NCI-H146 treated with DMSO at 0.1 percent for 48 hours (cell line): ENCODE data around the gene ANG.
"Not testable (repeated sequence)": the region's sequence is repeated elsewhere in the genome, so short reads cannot be mapped to it uniquely, and the experiment has no call there.

Source experiments
- DNase-seq: peaks from one replicate; lab custom pipeline; 2025; ENCODE audit not compliant: unreplicated experiment; lab: John Stamatoyannopoulos, UW

Gene ANG

DNA sequence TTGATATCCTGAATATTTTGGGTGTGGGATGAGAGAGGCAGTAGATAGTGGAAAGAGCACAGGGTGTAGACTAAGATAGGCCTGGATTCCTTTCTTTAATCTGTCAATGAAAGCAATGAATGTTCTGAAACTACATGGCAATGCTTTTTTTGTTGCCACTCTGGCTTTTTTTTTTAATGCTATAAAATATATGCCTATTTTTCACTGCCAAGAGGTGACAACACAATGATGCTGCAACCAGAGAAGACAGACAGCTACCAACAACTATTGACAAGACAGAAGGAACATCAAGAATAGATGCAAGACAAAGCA lies 9.4 kb downstream of the ANG start:
- no peak for DNase-seq

- no peak for DNase-seq
Measured at GRCh38 chr14:20698934-20699333, 10.4 kb downstream of the ANG start.

- DNase-seq = no peak
Measured at GRCh38 chr14:20699931-20700330, 11.4 kb downstream of the ANG start.

DNA sequence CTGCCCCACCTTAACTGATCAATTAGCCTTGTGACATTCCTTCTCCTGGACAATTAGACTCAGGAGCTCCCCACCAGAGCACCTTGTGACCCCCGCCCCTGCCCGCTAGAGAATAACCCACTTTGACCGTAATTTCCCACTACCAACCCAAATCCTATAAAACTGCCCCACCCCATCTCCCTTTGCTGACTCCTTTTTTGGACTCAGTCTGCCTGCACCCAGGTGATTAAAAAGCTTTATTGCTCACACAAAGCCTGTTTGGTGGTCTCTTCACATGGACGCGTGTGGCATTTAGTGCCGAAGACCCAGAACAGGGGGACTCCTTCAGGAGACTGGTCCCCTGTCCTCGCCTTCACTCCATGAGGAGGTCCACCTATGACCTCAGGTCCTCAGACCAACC lies 12.4 kb downstream of the ANG start:
- DNase-seq = not testable (repeated sequence)

DNA sequence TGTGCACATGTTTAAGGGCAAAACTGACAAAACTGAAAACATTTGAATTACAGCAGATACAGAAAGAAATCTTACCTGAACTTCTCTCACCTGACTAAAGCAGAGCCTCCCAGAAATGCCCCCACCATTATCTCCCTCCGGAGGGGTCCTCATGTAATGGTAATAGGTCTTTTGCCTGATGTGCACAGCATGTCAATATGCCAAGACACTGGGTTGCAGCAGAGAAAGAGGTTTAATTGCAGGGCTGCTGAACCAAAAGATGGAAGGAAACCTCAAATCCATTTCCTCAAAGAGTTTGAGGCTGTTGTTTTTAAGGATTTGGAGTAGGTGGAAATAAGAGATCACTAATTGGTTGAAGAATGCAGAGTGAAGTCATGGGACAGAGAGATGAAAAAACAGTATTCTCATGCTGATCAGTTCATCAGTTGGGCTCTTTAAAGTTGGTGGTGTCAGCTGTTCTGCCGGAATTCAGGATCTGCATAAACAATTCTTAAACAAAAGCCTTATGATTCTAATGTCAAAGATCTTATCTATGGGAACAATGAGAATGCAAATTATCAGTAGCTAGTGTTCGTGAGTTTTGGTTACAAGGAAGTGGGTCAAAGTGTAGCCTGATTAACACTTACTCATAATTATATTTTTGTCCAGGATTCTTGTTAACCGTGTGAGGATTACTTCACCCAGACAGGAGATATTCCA lies 18.2 kb downstream of the ANG start:
- no peak for DNase-seq

GRCh38 chr14:20707622-20708021 lies 19.1 kb downstream of the ANG start:
- DNase-seq = no peak

DNA sequence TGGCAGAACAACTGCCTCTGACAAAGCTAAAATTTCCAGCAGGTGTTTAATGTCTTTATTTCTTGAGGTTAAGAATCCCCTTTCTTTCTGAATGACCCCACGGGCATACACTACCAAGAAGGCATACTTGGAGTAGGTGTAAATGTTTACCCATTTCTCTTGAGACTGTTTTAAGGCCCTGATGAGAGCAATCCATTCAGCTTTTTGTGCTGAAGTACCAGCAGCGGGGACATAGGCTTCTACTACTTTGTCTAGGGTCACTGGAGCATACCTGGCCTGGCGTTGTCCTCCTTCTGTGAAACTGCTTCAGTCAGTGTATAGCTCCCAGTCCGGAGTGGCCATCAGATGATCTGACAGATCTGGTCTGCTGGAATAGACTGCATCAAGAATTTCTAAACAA lies 22.7 kb downstream of the ANG start:
- DNase-seq = no peak

- DNase-seq = no peak
Measured at GRCh38 chr14:20711685-20712084, 23.1 kb downstream of the ANG start.

DNA sequence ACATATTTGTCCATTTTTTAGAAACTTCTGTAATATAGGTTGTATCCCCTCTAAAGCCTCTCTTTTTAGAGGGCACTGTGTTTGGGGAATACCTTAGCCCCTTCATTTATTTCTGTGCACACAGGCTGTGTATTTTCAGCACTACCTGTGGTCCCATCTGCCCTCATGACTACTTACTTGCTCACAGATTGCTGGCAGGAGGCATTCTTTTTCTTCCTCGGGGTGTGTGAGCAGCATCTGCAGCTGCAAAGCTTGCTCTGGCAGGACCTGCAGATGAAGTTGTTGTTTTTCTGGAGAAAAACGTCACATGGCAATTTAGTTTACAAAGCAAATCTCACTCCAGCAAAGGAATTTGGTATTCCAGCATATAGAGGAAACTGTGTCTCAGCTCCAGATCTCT lies 24.3 kb downstream of the ANG start:
- DNase-seq = no peak

DNA sequence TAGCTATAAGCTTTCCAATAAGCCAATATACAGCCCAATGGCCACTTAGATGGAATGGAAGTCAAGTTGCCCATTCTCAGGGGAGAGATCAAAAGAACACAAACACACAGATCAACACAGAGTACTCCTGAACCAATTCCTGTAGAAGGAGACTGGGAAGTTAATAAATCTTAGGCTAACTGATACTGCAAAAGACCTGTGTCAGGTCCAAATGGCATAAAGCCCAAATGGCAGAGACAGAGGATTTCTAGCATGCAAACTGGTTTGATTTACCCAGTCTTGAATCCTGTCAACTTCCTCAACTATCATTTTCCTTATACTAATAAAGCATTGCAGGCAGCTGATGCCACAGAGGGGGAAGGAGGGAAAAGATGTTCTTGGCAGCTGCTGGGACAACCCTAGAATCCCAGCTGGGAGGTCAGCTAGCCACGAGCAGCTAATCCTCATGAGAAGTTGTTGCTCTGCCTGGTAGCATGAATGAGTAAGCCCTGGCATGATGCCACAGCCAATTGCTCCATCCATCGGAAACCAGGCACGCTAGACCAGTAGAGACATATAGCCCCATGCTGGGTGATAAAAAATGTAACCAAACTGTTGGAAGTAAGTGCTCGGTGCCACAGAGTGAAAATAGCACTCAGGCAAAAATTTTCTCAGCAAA lies 26.2 kb downstream of the ANG start:
- DNase-seq = no peak

DNA sequence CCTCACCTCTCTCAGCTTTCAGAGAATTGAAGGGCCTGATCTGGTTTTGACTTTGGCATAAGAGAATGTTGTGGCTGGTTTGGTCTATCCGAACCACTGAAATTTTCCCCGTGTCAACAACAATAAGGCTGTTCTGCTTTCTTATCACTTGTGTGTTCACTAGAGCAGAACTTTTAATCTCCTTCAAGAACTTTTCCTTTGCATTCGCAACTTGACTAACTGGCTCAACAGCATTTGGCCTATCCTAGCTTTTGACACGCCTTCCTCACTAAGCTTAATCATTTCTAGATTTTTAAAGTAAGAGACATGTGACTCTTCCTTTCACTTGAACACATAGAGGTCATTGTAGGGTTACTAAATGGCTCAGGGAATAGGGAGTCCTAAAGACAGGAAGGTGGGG lies 31.2 kb downstream of the ANG start:
- no peak for DNase-seq

DNA sequence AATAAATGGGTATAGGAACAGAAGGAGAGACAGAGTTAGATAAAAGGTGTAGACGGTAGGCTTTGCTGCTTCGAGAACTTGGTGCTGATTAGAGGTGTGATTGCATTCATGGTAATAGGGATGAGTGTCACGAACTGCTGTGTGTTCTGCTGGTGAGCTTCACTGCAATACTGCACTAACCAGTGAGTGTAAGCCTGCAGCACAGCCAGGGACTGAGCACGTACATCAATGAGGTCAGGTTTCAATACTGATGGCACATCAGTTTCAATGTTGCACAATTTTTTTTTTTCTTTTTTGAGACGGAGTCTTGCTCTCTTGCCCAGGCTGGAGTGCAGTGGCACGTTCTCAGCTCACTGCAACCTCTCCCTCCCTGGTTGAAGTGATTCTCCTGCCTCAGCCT lies 32.2 kb downstream of the ANG start:
- DNase-seq = no peak

DNA sequence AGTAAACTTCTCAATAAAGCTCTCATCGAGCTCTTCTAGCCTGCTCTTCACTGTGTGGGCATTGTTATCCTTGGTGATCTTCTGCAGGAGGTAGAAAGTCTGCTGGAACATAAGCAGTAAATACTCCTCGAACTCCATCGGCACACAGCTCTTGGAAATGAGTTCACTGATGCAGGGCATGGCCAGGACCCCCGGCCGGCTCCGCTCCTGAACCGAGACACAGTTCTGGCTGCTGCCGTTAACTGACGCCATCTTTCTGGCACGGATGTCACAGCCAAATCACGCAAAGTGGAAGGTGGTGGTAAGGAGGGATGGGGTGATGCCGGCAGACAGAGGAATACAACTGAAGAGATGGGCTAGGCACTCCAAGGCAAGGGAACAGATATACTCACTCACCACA lies 33.5 kb downstream of the ANG start:
- DNase-seq = no peak

- DNase-seq = no peak
Measured at GRCh38 chr14:20723488-20723887, 34.9 kb downstream of the ANG start.

DNA sequence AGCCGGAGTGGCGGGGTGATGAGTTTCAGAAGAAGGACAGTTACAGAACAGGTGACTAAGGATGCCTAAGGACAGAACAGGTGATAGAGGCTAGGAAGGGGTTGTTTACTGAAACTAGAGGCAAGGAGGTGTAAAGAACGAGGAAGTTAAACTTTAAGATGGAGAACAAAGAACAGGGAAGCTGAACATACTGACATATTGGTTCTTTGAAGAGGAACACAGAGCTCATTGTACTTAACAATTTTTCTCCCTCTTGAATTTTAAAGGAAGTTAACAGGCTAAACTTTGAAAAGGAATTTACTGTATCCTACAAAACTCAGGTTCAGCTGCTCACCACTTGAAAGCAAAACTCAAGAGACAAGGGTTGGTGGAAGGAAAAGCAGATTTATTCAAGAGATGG lies 37.6 kb downstream of the ANG start:
- not testable (repeated sequence) for DNase-seq

GRCh38 chr14:20726531-20726930 lies 38.0 kb downstream of the ANG start:
- no peak for DNase-seq

DNA sequence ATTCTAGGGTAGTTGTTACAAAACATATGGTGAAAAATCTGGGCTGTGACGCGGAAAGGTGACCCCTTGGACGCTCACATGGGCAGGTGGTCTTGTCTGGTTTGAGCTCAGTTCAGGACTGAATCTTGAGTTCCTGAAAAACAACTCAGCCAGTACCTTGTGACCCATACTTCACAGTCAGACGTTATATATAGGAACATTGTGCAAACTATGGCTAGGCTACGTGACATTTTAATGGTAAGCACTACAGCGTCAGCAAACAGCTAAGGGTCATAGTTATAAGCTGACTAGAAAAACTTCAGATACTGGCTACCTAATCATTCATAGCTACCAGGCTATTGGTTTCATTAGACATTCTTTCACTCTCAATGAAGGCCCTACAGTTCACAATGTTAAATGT lies 42.3 kb downstream of the ANG start:
- no peak for DNase-seq

DNA sequence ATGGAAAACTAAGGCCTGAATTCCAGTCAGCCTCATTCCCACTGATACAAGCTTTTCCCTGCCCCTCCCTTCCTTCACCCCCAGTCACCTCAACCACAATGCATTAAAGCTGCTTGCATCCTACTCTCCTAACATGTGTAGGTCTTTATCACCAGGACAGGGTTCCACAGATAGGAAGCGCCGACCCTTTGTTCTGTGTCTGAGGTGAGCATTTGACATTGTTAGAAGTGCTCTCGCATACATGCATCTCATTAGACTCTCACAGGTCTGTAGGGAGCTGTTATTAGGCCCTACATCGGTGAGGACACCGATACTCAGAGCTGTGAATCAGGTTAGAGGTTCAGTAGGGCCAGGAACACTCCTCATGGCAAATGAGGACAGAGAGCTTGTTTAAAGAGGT lies 43.9 kb downstream of the ANG start:
- DNase-seq = no peak

GRCh38 chr14:20732979-20733635 lies 44.5 kb downstream of the ANG start:
- DNase-seq = no peak

GRCh38 chr14:20733684-20734429 lies 45.3 kb downstream of the ANG start:
- no peak for DNase-seq

DNA sequence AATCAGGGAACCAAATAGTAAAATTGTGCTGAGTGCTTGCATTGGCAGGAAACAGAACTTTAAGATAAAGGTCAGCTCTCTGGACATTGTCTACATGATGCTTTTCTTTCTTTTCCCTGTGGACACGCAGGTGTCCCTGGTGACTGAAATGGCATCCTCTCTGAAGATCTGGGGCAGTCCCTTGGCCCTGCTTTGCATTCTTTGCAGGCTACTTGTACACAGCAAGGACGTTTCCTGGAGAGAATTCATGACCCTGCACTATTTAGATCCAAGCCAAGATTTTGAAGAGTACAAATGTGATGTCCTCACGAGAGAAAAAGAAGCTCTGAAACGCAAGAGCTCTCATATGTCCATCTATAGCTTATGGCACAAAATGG lies 45.9 kb downstream of the ANG start:
- no peak for DNase-seq

- not testable (repeated sequence) for DNase-seq
Measured at GRCh38 chr14:20738292-20738691, 49.7 kb downstream of the ANG start.
